ENCODE measurements around the gene LRRC27.
"Not testable (repeated sequence)": the region's sequence is repeated elsewhere in the genome, so short reads cannot be mapped to it uniquely, and the experiment has no call there.

- peak; percentile 54 to 80 for TF ChIP-seq CTCF (conservative IDR thresholded peaks at IDR 0.05 in 1 of 2, IDR thresholded peaks at IDR 0.05 in 1 of 2; ENCODE audit: low read depth in 1 of 2, low read length in 2 of 2)
- TF ChIP-seq EZH2 (IDR thresholded peaks at IDR 0.05; ENCODE audit: low read length, missing control alignments) = not testable (repeated sequence)
Observed at GRCh38 chr10:132352462-132353308, 20.7 kb downstream of the LRRC27 start.
